HepG2 (cell line): ENCODE data around the gene TMEM190. TPM values are rescaled to one million over a fixed set of nuclear protein-coding genes. Genes with fewer than 3 reads are reported as not detected.

Source experiments
- E2F1 ChIP-seq: sonication (generic); formaldehyde crosslinking; IDR thresholded peaks from 2 replicates; pipeline ENCODE4 v1.5.0; 2020; ENCODE audit warnings: missing genetic modification reagents
- FOSL1 ChIP-seq: sonication (generic); formaldehyde crosslinking; IDR thresholded peaks from 2 replicates; pipeline ENCODE4 v1.9.0; 2021; ENCODE audit warnings: missing genetic modification reagents, borderline replicate concordance
- FOSL2 ChIP-seq: sonication (generic); formaldehyde crosslinking; IDR thresholded peaks from 2 replicates; pipeline ENCODE4 v1.4.0; 2020; ENCODE audit warnings: missing genetic modification reagents
- HDAC2 ChIP-seq: sonication (generic); formaldehyde crosslinking; IDR thresholded peaks from 2 replicates; pipeline ENCODE4 v1.4.0; 2020; ENCODE audit warnings: missing genetic modification reagents
- HMGA1 ChIP-seq: sonication (generic); formaldehyde crosslinking; conservative IDR thresholded peaks from 2 replicates; pipeline ENCODE4 v1.4.0; 2020; ENCODE audit warnings: missing genetic modification reagents
- HMGXB3 ChIP-seq: sonication (generic); formaldehyde crosslinking; IDR thresholded peaks from 2 replicates; pipeline ENCODE4 v1.4.0; 2020; ENCODE audit warnings: missing genetic modification reagents, borderline replicate concordance
- NFE2L1 ChIP-seq: sonication (generic); formaldehyde crosslinking; IDR thresholded peaks from 2 replicates; pipeline ENCODE4 v1.4.0; 2020; ENCODE audit warnings: missing genetic modification reagents, mild to moderate bottlenecking, borderline replicate concordance
- NFKB2 ChIP-seq: sonication (generic); formaldehyde crosslinking; IDR thresholded peaks from 2 replicates; pipeline ENCODE4 v1.4.0; 2020; ENCODE audit warnings: missing genetic modification reagents, borderline replicate concordance
- NFYC ChIP-seq: IDR thresholded peaks from 2 replicates; pipeline ENCODE4 v1.6.1; 2016; ENCODE audit warnings: missing genetic modification reagents, missing compliant biosample characterization
- RAD21 ChIP-seq: fragments of 450-650 bp; formaldehyde crosslinking; IDR thresholded peaks from 2 replicates; pipeline ENCODE4 v1.5.0; 2020; ENCODE audit warnings: mild to moderate bottlenecking
- RARG ChIP-seq: sonication (generic); formaldehyde crosslinking; IDR thresholded peaks from 2 replicates; pipeline ENCODE4 v1.4.0; 2020; ENCODE audit warnings: low read depth, mild to moderate bottlenecking, missing genetic modification reagents
- REXO4 ChIP-seq: sonication (generic); formaldehyde crosslinking; IDR thresholded peaks from 2 replicates; pipeline ENCODE4 v1.8.0; 2022; ENCODE audit warnings: missing genetic modification reagents, mild to moderate bottlenecking, borderline replicate concordance
- SAFB2 ChIP-seq: sonication (generic); formaldehyde crosslinking; IDR thresholded peaks from 2 replicates; pipeline ENCODE4 v1.5.1; 2020; ENCODE audit warnings: missing genetic modification reagents, low read depth, mild to moderate bottlenecking, borderline replicate concordance
- SRF ChIP-seq: IDR thresholded peaks from 2 replicates; pipeline ENCODE4 v1.6.1; 2011; ENCODE audit warnings: mild to moderate bottlenecking, low read depth, low read length, moderate library complexity
- STAT6 ChIP-seq: sonication (generic); formaldehyde crosslinking; IDR thresholded peaks from 2 replicates; pipeline ENCODE4 v1.4.0; 2020; ENCODE audit warnings: missing genetic modification reagents, mild to moderate bottlenecking, borderline replicate concordance
- TRAFD1 ChIP-seq: sonication (generic); formaldehyde crosslinking; IDR thresholded peaks from 2 replicates; pipeline ENCODE4 v1.5.1; 2020; ENCODE audit warnings: missing genetic modification reagents, mild to moderate bottlenecking, borderline replicate concordance
- ZNF333 ChIP-seq: sonication (generic); formaldehyde crosslinking; IDR thresholded peaks from 2 replicates; pipeline ENCODE4 v1.4.0; 2020; ENCODE audit warnings: mild to moderate bottlenecking, missing genetic modification reagents, borderline replicate concordance
- ZNF383 ChIP-seq: sonication (generic); formaldehyde crosslinking; IDR thresholded peaks from 2 replicates; pipeline ENCODE4 v1.4.0; 2020; ENCODE audit warnings: missing genetic modification reagents, mild to moderate bottlenecking, borderline replicate concordance
- ZNF44 ChIP-seq: sonication (generic); formaldehyde crosslinking; IDR thresholded peaks from 2 replicates; pipeline ENCODE4 v1.5.1; 2020; ENCODE audit warnings: mild to moderate bottlenecking, missing genetic modification reagents
- ZNF501 ChIP-seq: sonication (generic); formaldehyde crosslinking; IDR thresholded peaks from 2 replicates; pipeline ENCODE4 v1.5.1; 2020; ENCODE audit warnings: mild to moderate bottlenecking, moderate library complexity, missing genetic modification reagents
- polyA plus RNA-seq, 8 experiments: library from polyadenylated mRNA; depleted of rRNA in 3 of 8; stranded (reverse) in 7 of 8; unstranded in 1 of 8; fragments of >200 nt; fragmentation: Illumina TruSeq in 4 of 8; extraction: Trizol in 4 of 8; gene quantifications; 2 replicates each; pipeline versions ENCODE4 v1.2.1 to v1.2.3, GENCODE V29; 2011 to 2016; ENCODE audit warnings: low read depth in 4 of 8, missing spikeins in 1 of 8, mixed read lengths in 1 of 8; ENCODE audit not compliant: insufficient read depth in 1 of 8
- total RNA-seq, 5 experiments: library from RNA; depleted of rRNA; stranded (reverse); fragments of >200 nt; fragmentation: Illumina TruSeq; extraction: Trizol; gene quantifications; 2 replicates each; pipeline ENCODE4 v1.2.3, GENCODE V29; 2016; ENCODE audit warnings: low read depth in 1 of 5

TMEM190 gene
- total and polyA plus RNA-seq, 2 of the 13 experiments (the other 11 are each of a cell fraction or from before 2014, with no cell fraction given): 0.35 to 0.83 TPM

DNA sequence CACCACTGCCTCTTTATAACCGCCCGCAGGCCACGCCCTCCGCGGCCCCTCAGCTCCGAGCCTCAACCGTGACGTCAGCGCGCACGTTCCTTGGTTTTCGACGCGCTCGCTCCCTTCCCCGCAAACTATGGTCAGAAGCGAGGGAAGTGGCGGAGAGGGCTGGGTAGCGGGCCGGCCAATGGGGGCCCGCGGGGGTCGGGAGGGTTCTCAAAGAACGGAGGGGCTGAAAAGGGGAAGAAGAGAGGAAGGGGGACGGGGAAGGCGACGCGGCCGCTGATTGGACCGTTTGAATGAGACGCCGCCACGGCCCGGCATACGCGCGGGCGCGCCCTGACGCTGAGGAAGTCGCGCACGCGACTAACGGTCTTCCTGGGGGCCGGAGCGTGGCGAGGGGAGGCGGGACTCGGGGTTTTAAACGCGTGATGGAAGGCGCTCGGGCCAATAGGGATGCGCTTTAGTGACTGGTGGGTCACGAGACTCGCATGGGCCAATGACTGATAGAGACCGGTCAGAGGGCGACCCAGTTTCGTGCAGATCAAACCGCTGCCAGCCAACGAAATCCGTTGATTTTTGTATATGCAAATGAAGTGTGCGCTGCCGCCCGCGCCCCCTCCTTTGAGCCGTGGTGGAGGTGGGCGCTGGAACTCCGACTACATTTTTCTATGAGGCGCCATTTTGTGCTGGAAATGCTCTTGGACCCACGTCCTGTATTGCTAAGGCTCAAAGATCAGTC, 31.3 kb downstream of the TMEM190 start (continued):
- TF ChIP-seq ZNF333 (CRISPR knock-in tag): no peak
- no peak for TF ChIP-seq RARG (CRISPR knock-in tag)
- TF ChIP-seq SAFB2 (CRISPR knock-in tag): no peak
- peak; percentile 82 for TF ChIP-seq NFYC (CRISPR knock-in tag)
- TF ChIP-seq REXO4 (CRISPR knock-in tag): no peak
- no peak for TF ChIP-seq FOSL1 (CRISPR knock-in tag)
- TF ChIP-seq HMGA1: no peak
- no peak for TF ChIP-seq ZNF44 (CRISPR knock-in tag)
- TF ChIP-seq NFKB2 (CRISPR knock-in tag): peak; percentile 36; the same call in 1 of the 2 replicates
- peak; percentile 37; the same call in 1 of the 2 replicates for TF ChIP-seq FOSL2 (CRISPR knock-in tag)
- no peak for TF ChIP-seq TRAFD1 (CRISPR knock-in tag)
- 0 out of 2 replicates have a peak, but pooled peaks have one; percentile 1 for TF ChIP-seq RAD21 (CRISPR knock-in tag)
- TF ChIP-seq NFE2L1 (CRISPR knock-in tag): no peak
- peak; percentile 98 for TF ChIP-seq HMGXB3 (CRISPR knock-in tag)
- TF ChIP-seq STAT6 (CRISPR knock-in tag): no peak
- TF ChIP-seq ZNF383 (CRISPR knock-in tag): no peak
- no peak for TF ChIP-seq SRF
- TF ChIP-seq E2F1 (CRISPR knock-in tag): peak; percentile 90
- peak; percentile 37; the same call in 1 of the 2 replicates for TF ChIP-seq HDAC2
- peak; percentile 90 for TF ChIP-seq ZNF501
